ENCODE data around the gene FAM193A.

FAM193A gene

GRCh38 chr4:2579910-2580309 is 43.5 kb downstream of the FAM193A start:
- no peak overlapping the region for H3K18ac ChIP-seq (ENCODE audit: low read length)
- H3K27ac ChIP-seq (ENCODE audit: low read depth, low read length) = no peak overlapping the region
- H3K23ac ChIP-seq (ENCODE audit: low read length) = no peak overlapping the region
- peaks cover 20% of the 10 kb centered on the region for H3K79me1 ChIP-seq (ENCODE audit: low read length)
- H3K4me3 ChIP-seq (ENCODE audit: low read length) = no peak overlapping the region
- no peak overlapping the region for H3K4ac ChIP-seq (ENCODE audit: low read depth, low read length)
- H2BK5ac ChIP-seq (ENCODE audit: low read length) = no peak overlapping the region
- H3K9ac ChIP-seq (ENCODE audit: low read length) = no peak overlapping the region
- no peak overlapping the region for H2AK5ac ChIP-seq (ENCODE audit: low read length)
- peaks cover 64% of the 10 kb centered on the region for H3K79me2 ChIP-seq (ENCODE audit: control insufficient read depth, insufficient read depth, low read length)
- DNase-seq = no peak
- no peak overlapping the region for H4K8ac ChIP-seq (ENCODE audit: low read depth, low read length)
- no peak overlapping the region for H2BK15ac ChIP-seq (replicated peaks; ENCODE audit: low read depth)
- H3K4me1 ChIP-seq (ENCODE audit: control insufficient read depth, low read depth, low read length) = no peaks in the 10 kb centered on the region
- H3K36me3 ChIP-seq (ENCODE audit: control insufficient read depth, insufficient read depth, low read length) = no peaks in the 10 kb centered on the region
- no CpG with 5 or more reads among the region's 5 CpGs for whole genome bisulfite sequencing (ENCODE audit: extremely low coverage, insufficient coverage, low lambda C conversion rate)
- no peak overlapping the region for H3K4me2 ChIP-seq (ENCODE audit: low read length)
- H3K56ac ChIP-seq (ENCODE audit: low read length) = no peak overlapping the region
- no peak overlapping the region for H2BK120ac ChIP-seq (ENCODE audit: low read depth, low read length)
- no peaks in the 10 kb centered on the region for H3K27me3 ChIP-seq (ENCODE audit: insufficient read depth, low read length, poor library complexity)
- no peak overlapping the region for H4K5ac ChIP-seq (ENCODE audit: low read length)

GRCh38 chr4:2583092-2583491 is 46.6 kb downstream of the FAM193A start:
- Histone ChIP-seq H3K27me3 (ENCODE audit: insufficient read depth, low read length, poor library complexity) (no peaks in the 10 kb centered on the region), H2BK120ac (ENCODE audit: low read depth, low read length) (no peak overlapping the region), H2BK15ac (replicated peaks; ENCODE audit: low read depth) (no peak overlapping the region), H3K56ac (ENCODE audit: low read length) (no peak overlapping the region), H3K27ac (ENCODE audit: low read depth, low read length) (no peak overlapping the region), H4K8ac (ENCODE audit: low read depth, low read length) (no peak overlapping the region), H3K79me2 (ENCODE audit: control insufficient read depth, insufficient read depth, low read length) (peaks cover 71% of the 10 kb centered on the region), H3K4me2 (ENCODE audit: low read length) (no peak overlapping the region), H3K23ac (ENCODE audit: low read length) (no peak overlapping the region), H3K9ac (ENCODE audit: low read length) (no peak overlapping the region), H3K4me3 (ENCODE audit: low read length) (no peak overlapping the region), H3K36me3 (ENCODE audit: control insufficient read depth, insufficient read depth, low read length) (no peaks in the 10 kb centered on the region), H4K5ac (ENCODE audit: low read length) (no peak overlapping the region), H2BK5ac (ENCODE audit: low read length) (no peak overlapping the region), H2AK5ac (ENCODE audit: low read length) (no peak overlapping the region), H3K4ac (ENCODE audit: low read depth, low read length) (no peak overlapping the region), H3K18ac (ENCODE audit: low read length) (no peak overlapping the region), H3K4me1 (ENCODE audit: control insufficient read depth, low read depth, low read length) (no peaks in the 10 kb centered on the region), H3K79me1 (ENCODE audit: low read length) (peaks cover 16% of the 10 kb centered on the region)
- WGBS (ENCODE audit: extremely low coverage, insufficient coverage, low lambda C conversion rate) = no CpG with 5 or more reads among the region's 4 CpGs
- DNase-seq = no peak

DNA sequence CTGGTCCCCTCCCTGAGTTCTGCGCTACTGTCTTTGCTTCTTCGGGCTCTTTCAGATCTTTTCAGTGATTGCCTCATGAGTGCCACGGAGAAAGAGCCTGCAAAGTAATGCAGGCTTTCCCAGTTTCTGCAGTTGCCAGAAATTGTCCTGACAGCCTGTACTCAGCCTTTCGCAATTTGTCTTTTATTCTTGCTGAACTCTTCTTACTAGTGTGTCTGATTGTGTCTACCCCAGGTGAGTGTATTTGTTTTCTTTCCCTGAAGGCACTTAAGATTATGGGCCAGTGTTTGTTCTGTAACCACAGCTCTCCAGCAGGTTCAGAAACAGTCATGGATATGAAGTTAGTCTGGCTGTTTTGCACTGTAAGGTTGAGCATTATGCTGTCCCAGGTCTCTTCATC is 47.1 kb downstream of the FAM193A start:
- Histone ChIP-seq H3K27ac (ENCODE audit: low read depth, low read length) (no peak overlapping the region), H3K79me1 (ENCODE audit: low read length) (peaks cover 16% of the 10 kb centered on the region), H3K4me3 (ENCODE audit: low read length) (no peak overlapping the region), H3K27me3 (ENCODE audit: insufficient read depth, low read length, poor library complexity) (no peaks in the 10 kb centered on the region), H3K9ac (ENCODE audit: low read length) (no peak overlapping the region), H2BK5ac (ENCODE audit: low read length) (no peak overlapping the region), H3K23ac (ENCODE audit: low read length) (no peak overlapping the region), H3K36me3 (ENCODE audit: control insufficient read depth, insufficient read depth, low read length) (no peaks in the 10 kb centered on the region), H3K18ac (ENCODE audit: low read length) (no peak overlapping the region), H3K4me2 (ENCODE audit: low read length) (no peak overlapping the region), H4K5ac (ENCODE audit: low read length) (no peak overlapping the region), H2AK5ac (ENCODE audit: low read length) (no peak overlapping the region), H4K8ac (ENCODE audit: low read depth, low read length) (no peak overlapping the region), H3K79me2 (ENCODE audit: control insufficient read depth, insufficient read depth, low read length) (peaks cover 72% of the 10 kb centered on the region), H3K56ac (ENCODE audit: low read length) (no peak overlapping the region), H3K4me1 (ENCODE audit: control insufficient read depth, low read depth, low read length) (no peaks in the 10 kb centered on the region), H2BK120ac (ENCODE audit: low read depth, low read length) (no peak overlapping the region), H3K4ac (ENCODE audit: low read depth, low read length) (no peak overlapping the region), H2BK15ac (replicated peaks; ENCODE audit: low read depth) (no peak overlapping the region)
- WGBS (ENCODE audit: extremely low coverage, insufficient coverage, low lambda C conversion rate) = no CpG with 5 or more reads among the region's 4 CpGs
- no peak for DNase-seq

DNA sequence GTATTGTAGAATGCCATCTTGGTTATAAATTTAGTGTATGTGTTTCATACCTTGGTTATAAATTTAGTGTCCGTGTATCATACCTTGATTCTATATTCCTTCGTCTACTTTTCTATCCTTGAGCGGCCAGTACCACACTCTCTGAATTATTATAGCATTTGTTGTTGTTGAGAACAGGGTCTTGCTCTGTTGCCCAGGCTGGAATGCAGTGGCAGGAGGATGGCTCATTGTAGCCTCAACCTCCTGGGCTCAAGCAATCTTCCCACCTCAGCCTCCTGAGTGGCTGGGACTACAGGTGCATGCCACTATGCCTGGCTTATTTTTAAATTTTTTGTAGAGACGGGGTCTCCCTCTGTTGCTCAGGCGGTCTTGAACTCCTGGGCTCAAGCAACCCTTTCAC is 50.1 kb downstream of the FAM193A start:
- no peak overlapping the region for H3K23ac ChIP-seq (ENCODE audit: low read length)
- WGBS (ENCODE audit: extremely low coverage, insufficient coverage, low lambda C conversion rate) = no CpG with 5 or more reads among the region's 5 CpGs
- no peak overlapping the region for H2BK120ac ChIP-seq (ENCODE audit: low read depth, low read length)

DNA sequence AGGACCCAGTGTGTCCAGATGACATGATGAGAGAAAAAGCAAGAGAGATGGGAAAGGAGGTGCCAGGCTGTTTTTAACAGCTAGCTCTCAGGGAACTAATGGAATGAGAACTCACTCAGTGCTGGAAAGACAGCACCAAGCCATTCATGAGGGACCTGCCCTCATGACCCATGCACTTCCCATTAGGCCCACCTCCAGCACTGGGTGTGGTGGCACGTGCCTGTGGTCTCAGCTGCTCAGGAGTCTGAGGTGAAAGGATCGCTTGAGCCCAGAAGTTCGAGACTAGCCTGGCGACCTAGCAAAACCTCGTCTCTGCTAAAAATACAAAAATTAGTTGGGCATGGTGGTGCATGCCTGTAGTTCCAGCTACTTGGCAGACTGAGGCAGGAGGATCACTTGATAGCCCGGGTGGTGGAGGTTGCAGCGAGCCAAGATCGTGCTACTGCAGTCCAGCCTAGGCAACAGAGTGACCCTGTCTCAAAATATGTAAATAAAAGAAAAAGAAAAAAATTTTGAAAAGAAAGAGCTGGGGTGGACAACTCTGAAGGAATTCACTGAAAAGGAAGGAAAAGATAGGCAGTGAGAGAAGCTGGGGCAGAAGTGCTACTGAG is 50.9 kb downstream of the FAM193A start:
- Histone ChIP-seq H3K4me3 (ENCODE audit: low read length) (no peak overlapping the region), H4K8ac (ENCODE audit: low read depth, low read length) (no peak overlapping the region), H3K27me3 (ENCODE audit: insufficient read depth, low read length, poor library complexity) (no peaks in the 10 kb centered on the region), H3K27ac (ENCODE audit: low read depth, low read length) (no peak overlapping the region), H3K4me2 (ENCODE audit: low read length) (no peak overlapping the region), H3K4me1 (ENCODE audit: control insufficient read depth, low read depth, low read length) (peaks cover 1% of the 10 kb centered on the region), H3K79me1 (ENCODE audit: low read length) (peaks cover 7% of the 10 kb centered on the region), H3K79me2 (ENCODE audit: control insufficient read depth, insufficient read depth, low read length) (peaks cover 68% of the 10 kb centered on the region), H3K9ac (ENCODE audit: low read length) (no peak overlapping the region), H3K23ac (ENCODE audit: low read length) (no peak overlapping the region), H3K18ac (ENCODE audit: low read length) (no peak overlapping the region), H2BK5ac (ENCODE audit: low read length) (no peak overlapping the region), H2BK120ac (ENCODE audit: low read depth, low read length) (no peak overlapping the region), H4K5ac (ENCODE audit: low read length) (no peak overlapping the region), H2AK5ac (ENCODE audit: low read length) (no peak overlapping the region), H3K36me3 (ENCODE audit: control insufficient read depth, insufficient read depth, low read length) (no peaks in the 10 kb centered on the region), H3K4ac (ENCODE audit: low read depth, low read length) (no peak overlapping the region), H2BK15ac (replicated peaks; ENCODE audit: low read depth) (no peak overlapping the region), H3K56ac (ENCODE audit: low read length) (no peak overlapping the region)
- no peak for DNase-seq
- WGBS (ENCODE audit: extremely low coverage, insufficient coverage, low lambda C conversion rate) = no CpG with 5 or more reads among the region's 8 CpGs

More for the DNA sequence above, 50.1 kb downstream of the FAM193A start:
- Histone ChIP-seq H4K8ac (ENCODE audit: low read depth, low read length) (no peak overlapping the region), H3K4me2 (ENCODE audit: low read length) (no peak overlapping the region), H3K4me1 (ENCODE audit: control insufficient read depth, low read depth, low read length) (peaks cover 1% of the 10 kb centered on the region), H3K4ac (ENCODE audit: low read depth, low read length) (no peak overlapping the region), H3K27me3 (ENCODE audit: insufficient read depth, low read length, poor library complexity) (no peaks in the 10 kb centered on the region), H3K56ac (ENCODE audit: low read length) (no peak overlapping the region), H3K36me3 (ENCODE audit: control insufficient read depth, insufficient read depth, low read length) (no peaks in the 10 kb centered on the region), H3K9ac (ENCODE audit: low read length) (no peak overlapping the region), H3K18ac (ENCODE audit: low read length) (no peak overlapping the region), H4K5ac (ENCODE audit: low read length) (no peak overlapping the region), H3K4me3 (ENCODE audit: low read length) (no peak overlapping the region), H3K27ac (ENCODE audit: low read depth, low read length) (no peak overlapping the region), H3K79me2 (ENCODE audit: control insufficient read depth, insufficient read depth, low read length) (peaks cover 69% of the 10 kb centered on the region), H3K79me1 (ENCODE audit: low read length) (peaks cover 11% of the 10 kb centered on the region), H2AK5ac (ENCODE audit: low read length) (no peak overlapping the region), H2BK15ac (replicated peaks; ENCODE audit: low read depth) (no peak overlapping the region), H2BK5ac (ENCODE audit: low read length) (no peak overlapping the region)
- DNase-seq = no peak

GRCh38 chr4:2588259-2588658 is 51.8 kb downstream of the FAM193A start:
- no peak overlapping the region for H4K8ac ChIP-seq (ENCODE audit: low read depth, low read length)
- no CpG with 5 or more reads among the region's 3 CpGs for WGBS (ENCODE audit: extremely low coverage, insufficient coverage, low lambda C conversion rate)
- no peak overlapping the region for H3K56ac ChIP-seq (ENCODE audit: low read length)
- H3K4me1 ChIP-seq (ENCODE audit: control insufficient read depth, low read depth, low read length) = peaks cover 1% of the 10 kb centered on the region
- no peak overlapping the region for H2AK5ac ChIP-seq (ENCODE audit: low read length)
- no peak overlapping the region for H3K27ac ChIP-seq (ENCODE audit: low read depth, low read length)
- no peak overlapping the region for H3K4me2 ChIP-seq (ENCODE audit: low read length)
- no peak for DNase-seq
- H3K36me3 ChIP-seq (ENCODE audit: control insufficient read depth, insufficient read depth, low read length) = no peaks in the 10 kb centered on the region
- H2BK15ac ChIP-seq (replicated peaks; ENCODE audit: low read depth) = no peak overlapping the region
- no peak overlapping the region for H3K9ac ChIP-seq (ENCODE audit: low read length)
- H3K23ac ChIP-seq (ENCODE audit: low read length) = no peak overlapping the region
- no peak overlapping the region for H2BK120ac ChIP-seq (ENCODE audit: low read depth, low read length)
- peaks cover 68% of the 10 kb centered on the region for H3K79me2 ChIP-seq (ENCODE audit: control insufficient read depth, insufficient read depth, low read length)
- H3K4ac ChIP-seq (ENCODE audit: low read depth, low read length) = no peak overlapping the region
- H4K5ac ChIP-seq (ENCODE audit: low read length) = no peak overlapping the region
- no peaks in the 10 kb centered on the region for H3K27me3 ChIP-seq (ENCODE audit: insufficient read depth, low read length, poor library complexity)
- H3K18ac ChIP-seq (ENCODE audit: low read length) = no peak overlapping the region
- peaks cover 8% of the 10 kb centered on the region for H3K79me1 ChIP-seq (ENCODE audit: low read length)
- no peak overlapping the region for H2BK5ac ChIP-seq (ENCODE audit: low read length)
- no peak overlapping the region for H3K4me3 ChIP-seq (ENCODE audit: low read length)

Measured in mesendoderm (in vitro differentiated cells).